Liver (tissue), 3 donors: ENCODE data around the gene EPB41L2.

ENCODE experiments used
- ATF3 ChIP-seq: IDR thresholded peaks from 2 replicates; pipeline ENCODE4 v1.6.1; 2016; ENCODE audit warnings: antibody characterized with exemption
- CTCF ChIP-seq: fragments of 150-350 bp; IDR thresholded peaks from 2 replicates; pipeline ENCODE4 v1.5.1; 2017; ENCODE audit warnings: improper control_type of control experiment, low read depth, low read length; ENCODE audit not compliant: missing input control
- EGR1 ChIP-seq, 2 donors: IDR thresholded peaks; 2 replicates each; pipeline ENCODE4 v1.6.1; 2016 to 2018; ENCODE audit warnings: antibody characterized with exemption in 2 of 2, low read depth in 2 of 2
- GABPA ChIP-seq, 2 donors: IDR thresholded peaks in 1 of 2; conservative IDR thresholded peaks in 1 of 2; 2 replicates each; pipeline ENCODE4 v1.6.1; 2016; ENCODE audit warnings: antibody characterized with exemption in 2 of 2, mild to moderate bottlenecking in 1 of 2, moderate library complexity in 1 of 2
- JUND ChIP-seq, 2 donors: IDR thresholded peaks; 2 replicates each; pipeline ENCODE4 v1.6.1; 2016; ENCODE audit warnings: antibody characterized with exemption in 2 of 2
- MAX ChIP-seq: IDR thresholded peaks from 2 replicates; pipeline ENCODE4 v1.6.1; 2016; ENCODE audit warnings: antibody characterized with exemption
- RAD21 ChIP-seq, 2 donors: IDR thresholded peaks; 2 replicates each; pipeline ENCODE4 v1.6.1; 2016; ENCODE audit warnings: antibody characterized with exemption in 2 of 2, mild to moderate bottlenecking in 2 of 2
- REST ChIP-seq: IDR thresholded peaks from 2 replicates; pipeline ENCODE4 v1.6.1; 2016; ENCODE audit warnings: antibody characterized with exemption, mild to moderate bottlenecking
- RXRA ChIP-seq, 2 donors: IDR thresholded peaks; 2 replicates each; pipeline ENCODE4 v1.6.1; 2017 to 2018; ENCODE audit warnings: antibody characterized with exemption in 2 of 2, mild to moderate bottlenecking in 1 of 2
- SP1 ChIP-seq: IDR thresholded peaks from 2 replicates; pipeline ENCODE4 v1.6.1; 2018; ENCODE audit warnings: antibody characterized with exemption, mild to moderate bottlenecking
- TAF1 ChIP-seq: conservative IDR thresholded peaks from 2 replicates; pipeline ENCODE4 v1.6.1; 2016; ENCODE audit warnings: antibody characterized with exemption, mild to moderate bottlenecking
- YY1 ChIP-seq: IDR thresholded peaks from 2 replicates; pipeline ENCODE4 v1.6.1; 2016; ENCODE audit warnings: antibody characterized with exemption, mild to moderate bottlenecking
- ZBTB33 ChIP-seq: IDR thresholded peaks from 2 replicates; pipeline ENCODE4 v1.6.1; 2016; ENCODE audit warnings: antibody characterized with exemption
- donor health status: healthy.
- donor health status: healthy.

- TF ChIP-seq MAX (no peak), CTCF (no peak), TAF1 (no peak), JUND (IDR thresholded peaks at IDR 0.05) (no peak), RAD21 (IDR thresholded peaks at IDR 0.05) (no peak), ATF3 (no peak), SP1 (no peak), YY1 (no peak), ZBTB33 (no peak), GABPA (IDR thresholded peaks at IDR 0.05 in 1 of 2, conservative IDR thresholded peaks at IDR 0.05 in 1 of 2) (no peak), REST (no peak), EGR1 (IDR thresholded peaks at IDR 0.05; ENCODE audit: low read depth in 2 of 2) (no peak), RXRA (IDR thresholded peaks at IDR 0.05) (no peak)
Measured at GRCh38 chr6:130946076-130946475, 117.0 kb downstream of the EPB41L2 start.
